Peyer's patch (tissue), 4 donors: ENCODE results near the gene ACTN4. TPM values are rescaled to one million over a fixed set of nuclear protein-coding genes. Genes with fewer than 3 reads are reported as not detected.
A peak's percentile ranks its signal among the peaks of the same experiment; 100 is the strongest.

Source experiments
- DNase-seq, 3 donors: peaks; one replicate each; pipeline ENCODE4 v3.0.0-alpha.2; 2017 to 2019
- H3K27ac ChIP-seq, 4 donors: fragments of 200-600 bp; sonication (generic); one replicate each; pipeline ENCODE4 v1.5.1; 2016 to 2019
- H3K27me3 ChIP-seq, 2 donors: fragments of 200-600 bp; sonication (generic); one replicate each; pipeline ENCODE4 v1.5.1; 2019
- H3K36me3 ChIP-seq, 3 donors: fragments of 200-600 bp; sonication (generic); one replicate each; pipeline ENCODE4 v1.5.1; 2016 to 2019
- H3K4me1 ChIP-seq, 4 donors: fragments of 200-600 bp; sonication (generic); one replicate each; pipeline ENCODE4 v1.5.1; 2016 to 2019
- H3K4me3 ChIP-seq, 4 donors: fragments of 200-600 bp; sonication (generic); 1 replicate in 3 of 4; 2 replicates in 1 of 4; pipeline ENCODE4 v1.5.1; 2016 to 2019; ENCODE audit warnings: mild to moderate bottlenecking in 1 of 4
- H3K9me3 ChIP-seq, 4 donors: fragments of 200-600 bp; sonication (generic); one replicate each; pipeline ENCODE4 v1.5.1; 2016 to 2019; ENCODE audit warnings: mild to moderate bottlenecking in 1 of 4
- POLR2A ChIP-seq, 2 donors: fragments of 450-650 bp; IDR thresholded peaks; one replicate each; pipeline ENCODE4 v1.5.1; 2017; ENCODE audit warnings: antibody characterized with exemption in 2 of 2, mild to moderate bottlenecking in 2 of 2, moderate library complexity in 2 of 2
- total RNA-seq, 4 donors: library from RNA; depleted of rRNA; stranded (reverse); fragments of >200 nt; gene quantifications; one replicate each; pipeline ENCODE4 v1.1.0, GENCODE V29; 2016
- TF ChIP-seq, protein P1 (sequence below), 6 experiments: fragments of 450-650 bp in 4 of 6; fragments of 200-600 bp in 2 of 6; sonication (generic) in 1 of 6; IDR thresholded peaks; one replicate each; pipeline ENCODE4 v1.5.1; 2017 to 2019; ENCODE audit warnings: antibody characterized with exemption in 6 of 6, mild to moderate bottlenecking in 3 of 6, moderate library complexity in 1 of 6

ACTN4 gene
- total RNA-seq, 4 donors from 2014 or later: 360 to 1,049 (median 814) TPM

DNA sequence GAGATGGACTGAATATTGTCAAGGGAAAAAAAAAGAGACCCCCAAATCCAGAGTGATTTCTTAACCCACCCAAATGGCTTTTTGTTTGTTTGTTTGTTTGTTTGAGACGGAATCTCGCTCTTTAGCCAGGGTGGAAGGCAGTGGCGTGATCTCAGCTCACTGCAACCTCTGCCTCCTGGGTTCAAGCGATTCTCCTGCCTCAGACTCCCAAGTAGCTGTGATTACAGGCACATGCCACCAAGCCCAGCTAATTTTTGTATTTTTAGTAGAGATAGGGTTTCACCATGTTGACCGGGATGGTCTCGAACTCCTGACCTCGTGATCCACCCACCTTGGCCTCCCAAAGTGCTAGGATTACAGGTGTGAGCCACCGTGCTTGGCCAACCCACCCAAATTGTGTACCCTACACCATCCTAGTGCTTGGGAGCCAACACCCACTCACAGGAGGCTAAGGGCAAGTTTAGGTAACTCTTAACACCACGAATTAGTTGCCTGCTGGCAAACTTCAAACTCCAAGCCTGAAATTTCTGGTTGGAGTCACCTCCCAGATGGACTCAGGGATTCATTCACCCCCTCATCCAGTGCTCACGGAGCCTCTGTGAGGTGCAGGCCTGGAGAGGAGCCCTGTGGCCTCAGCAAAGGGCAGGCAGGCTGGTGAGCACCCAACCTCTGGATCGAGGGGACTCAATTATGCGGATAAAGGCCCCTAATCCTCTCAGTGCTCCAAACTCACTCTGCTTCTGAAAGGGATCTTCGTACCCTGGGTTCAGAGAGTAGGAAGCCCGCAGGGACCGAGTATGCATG, 37.6 kb downstream of the ACTN4 start:
- Histone ChIP-seq H3K27me3 (no peaks in the 10 kb centered on the region), H3K27ac (peak overlapping the region; percentile 55 to 98 (median 94)), H3K4me3 (no peak overlapping the region), H3K9me3 (no peaks in the 10 kb centered on the region), H3K4me1 (peaks cover 7 to 75% (median 31%) of the 10 kb centered on the region in 4 donors), H3K36me3 (peaks cover 0 to 4% (median 0%) of the 10 kb centered on the region in 3 donors)
- DNase-seq: no peak
- no peak for TF ChIP-seq POLR2A (IDR thresholded peaks at IDR 0.05)
- TF ChIP-seq, protein P1, sequence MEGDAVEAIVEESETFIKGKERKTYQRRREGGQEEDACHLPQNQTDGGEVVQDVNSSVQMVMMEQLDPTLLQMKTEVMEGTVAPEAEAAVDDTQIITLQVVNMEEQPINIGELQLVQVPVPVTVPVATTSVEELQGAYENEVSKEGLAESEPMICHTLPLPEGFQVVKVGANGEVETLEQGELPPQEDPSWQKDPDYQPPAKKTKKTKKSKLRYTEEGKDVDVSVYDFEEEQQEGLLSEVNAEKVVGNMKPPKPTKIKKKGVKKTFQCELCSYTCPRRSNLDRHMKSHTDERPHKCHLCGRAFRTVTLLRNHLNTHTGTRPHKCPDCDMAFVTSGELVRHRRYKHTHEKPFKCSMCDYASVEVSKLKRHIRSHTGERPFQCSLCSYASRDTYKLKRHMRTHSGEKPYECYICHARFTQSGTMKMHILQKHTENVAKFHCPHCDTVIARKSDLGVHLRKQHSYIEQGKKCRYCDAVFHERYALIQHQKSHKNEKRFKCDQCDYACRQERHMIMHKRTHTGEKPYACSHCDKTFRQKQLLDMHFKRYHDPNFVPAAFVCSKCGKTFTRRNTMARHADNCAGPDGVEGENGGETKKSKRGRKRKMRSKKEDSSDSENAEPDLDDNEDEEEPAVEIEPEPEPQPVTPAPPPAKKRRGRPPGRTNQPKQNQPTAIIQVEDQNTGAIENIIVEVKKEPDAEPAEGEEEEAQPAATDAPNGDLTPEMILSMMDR (IDR thresholded peaks at IDR 0.05): no peak

DNA sequence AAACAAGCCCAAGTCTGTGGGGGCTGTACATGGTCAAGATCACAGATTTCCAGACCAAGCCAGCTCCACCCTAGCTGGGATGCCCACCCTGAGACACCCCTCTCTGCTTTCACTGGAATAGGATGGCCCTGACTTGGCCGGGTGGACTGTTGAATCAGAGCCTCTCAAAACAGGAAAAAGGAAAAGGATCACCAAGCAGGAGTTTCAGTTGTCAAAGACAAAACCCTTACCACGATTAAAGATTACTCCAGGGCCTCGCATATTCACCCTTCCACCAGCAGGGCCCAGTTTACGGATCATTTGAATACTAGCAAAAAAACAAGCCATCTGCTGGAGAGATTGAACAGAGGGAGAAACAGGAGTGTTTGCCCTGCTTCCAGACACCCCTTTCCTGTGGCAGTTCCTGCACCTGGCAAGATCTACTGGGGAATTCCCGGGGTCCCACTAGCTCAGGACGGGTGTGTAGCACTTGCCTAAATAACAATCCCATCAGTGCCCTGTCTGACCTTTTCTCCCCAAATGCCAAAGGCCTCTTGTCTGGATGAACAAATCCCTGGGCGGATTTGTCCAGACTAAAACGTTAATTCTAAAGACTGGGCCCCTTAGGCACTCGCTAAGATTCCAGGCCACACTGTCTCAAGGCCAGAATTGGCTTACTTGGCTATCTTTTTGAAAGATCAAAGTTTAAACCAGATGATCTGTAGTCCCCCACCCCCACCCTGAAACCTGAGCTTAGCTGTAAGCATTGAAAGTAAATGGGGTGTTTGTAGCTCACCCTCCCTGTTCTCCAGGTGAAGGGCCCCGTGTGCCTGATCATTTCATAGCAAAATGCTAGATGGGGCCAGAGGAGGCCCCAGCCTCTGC, 38.4 kb downstream of the ACTN4 start:
- TF ChIP-seq, protein P1 (IDR thresholded peaks at IDR 0.05): peak in 5 of 6 experiments; percentile 21 to 64 (median 60)
- peak in 1 of 2 donors; percentile 36 for TF ChIP-seq POLR2A (IDR thresholded peaks at IDR 0.05)
- Histone ChIP-seq H3K27me3 (no peaks in the 10 kb centered on the region), H3K36me3 (peaks cover 0 to 9% (median 0%) of the 10 kb centered on the region in 3 donors), H3K4me1 (peaks cover 7 to 66% (median 29%) of the 10 kb centered on the region in 4 donors), H3K4me3 (peak overlapping the region in 1 of 4 donors; percentile 3), H3K27ac (peak overlapping the region; percentile 55 to 98 (median 94)), H3K9me3 (no peaks in the 10 kb centered on the region)
- no peak for DNase-seq

DNA sequence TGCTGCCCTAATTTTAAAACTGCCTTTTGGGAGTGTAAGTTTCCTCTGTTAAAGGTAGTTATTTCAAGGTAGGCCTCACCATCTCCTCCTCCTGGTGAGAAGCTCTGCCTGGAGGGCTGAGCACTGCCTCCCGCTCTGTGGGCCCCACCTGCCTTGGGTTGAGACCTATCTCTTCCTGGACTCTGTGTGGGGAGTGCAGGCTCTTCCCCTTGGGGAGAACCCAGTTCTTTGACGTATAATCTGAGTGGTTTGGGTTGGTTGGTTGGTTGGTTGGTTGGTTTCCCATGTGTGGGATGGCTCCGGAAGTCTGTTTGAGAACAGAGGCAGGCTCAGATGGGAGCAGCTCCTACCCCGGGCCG, 39.1 kb downstream of the ACTN4 start:
- Histone ChIP-seq H3K4me3 (peak overlapping the region in 1 of 4 donors; percentile 3), H3K27me3 (no peaks in the 10 kb centered on the region), H3K9me3 (no peaks in the 10 kb centered on the region), H3K27ac (peak overlapping the region; percentile 55 to 98 (median 94)), H3K36me3 (peaks cover 0 to 9% (median 0%) of the 10 kb centered on the region in 3 donors), H3K4me1 (peaks cover 7 to 65% (median 29%) of the 10 kb centered on the region in 4 donors)
- TF ChIP-seq POLR2A (IDR thresholded peaks at IDR 0.05): peak in 1 of 2 donors; percentile 13
- TF ChIP-seq, protein P1 (IDR thresholded peaks at IDR 0.05): no peak
- DNase-seq: peak in 2 of 3 donors; percentile 62 to 73

DNA sequence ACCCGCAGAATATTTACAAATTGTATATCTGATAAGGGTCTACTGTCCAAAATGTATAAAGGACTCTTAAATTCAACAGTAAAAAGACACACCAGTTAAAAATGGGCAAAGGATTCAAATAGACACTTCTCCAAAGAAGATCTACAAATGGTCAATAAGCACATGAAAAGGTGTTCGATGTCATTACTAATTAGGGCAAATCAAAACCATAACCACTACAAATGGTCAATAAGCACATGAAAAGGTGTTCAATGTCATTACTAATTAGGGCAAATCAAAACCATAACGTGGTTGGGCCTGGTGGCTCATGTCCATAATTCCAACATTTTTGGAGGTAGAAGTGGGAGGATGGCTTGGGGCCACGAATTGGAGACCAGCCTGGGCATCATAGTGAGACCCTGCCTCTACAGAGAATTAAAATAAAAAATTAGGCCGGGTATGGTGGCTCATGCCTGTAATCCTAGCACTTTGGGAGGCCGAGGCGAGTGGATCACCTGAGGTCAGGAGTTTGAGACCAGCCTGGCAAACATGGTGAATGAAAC, 40.5 kb downstream of the ACTN4 start:
- H3K4me3 ChIP-seq: no peak overlapping the region
- no peaks in the 10 kb centered on the region for H3K27me3 ChIP-seq
- DNase-seq: no peak
- H3K4me1 ChIP-seq: peaks cover 14 to 68% (median 35%) of the 10 kb centered on the region in 4 donors
- no peak for TF ChIP-seq POLR2A (IDR thresholded peaks at IDR 0.05)
- TF ChIP-seq, protein P1 (IDR thresholded peaks at IDR 0.05): no peak
- H3K9me3 ChIP-seq: no peaks in the 10 kb centered on the region
- H3K36me3 ChIP-seq: peaks cover 0 to 20% (median 0%) of the 10 kb centered on the region in 3 donors
- peak overlapping the region in 2 of 4 donors; percentile 22 to 89 for H3K27ac ChIP-seq

DNA sequence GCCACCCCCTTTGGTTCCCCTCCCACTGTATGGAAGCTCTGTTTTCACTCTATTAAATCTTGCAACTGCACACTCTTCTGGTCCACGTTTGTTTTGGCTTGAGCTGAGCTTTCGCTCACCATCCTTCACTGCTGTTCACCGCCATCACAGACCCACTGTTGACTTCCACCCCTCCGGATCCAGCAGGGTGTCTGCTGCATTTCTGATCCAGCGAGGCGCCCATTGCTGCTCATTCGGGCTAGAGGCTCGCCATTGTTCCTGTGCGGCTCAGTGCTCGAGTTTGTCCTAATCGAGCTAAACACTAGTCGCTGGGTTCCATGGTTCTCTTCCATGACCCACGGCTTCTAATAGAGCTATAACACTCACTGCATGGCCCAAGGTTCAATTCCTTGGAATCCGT, 42.7 kb downstream of the ACTN4 start:
- peak overlapping the region in 3 of 4 donors; percentile 14 to 96 (median 89) for H3K27ac ChIP-seq
- no peak for DNase-seq
- peaks cover 0 to 20% (median 0%) of the 10 kb centered on the region in 3 donors for H3K36me3 ChIP-seq
- TF ChIP-seq, protein P1 (IDR thresholded peaks at IDR 0.05): no peak
- TF ChIP-seq POLR2A (IDR thresholded peaks at IDR 0.05): no peak
- H3K4me3 ChIP-seq: no peak overlapping the region
- peaks cover 22 to 68% (median 37%) of the 10 kb centered on the region in 4 donors for H3K4me1 ChIP-seq
- H3K9me3 ChIP-seq: no peaks in the 10 kb centered on the region
- no peaks in the 10 kb centered on the region for H3K27me3 ChIP-seq
